ENCODE results near the gene ADGRB2. TPM values are rescaled to one million over a fixed set of nuclear protein-coding genes. Genes with fewer than 3 reads are reported as not detected.

The ADGRB2 gene
- total RNA-seq, 1 donor: 5.8 TPM

GRCh38 chr1:31697369-31697984, 66.7 kb downstream of the ADGRB2 start:
- H3K27ac ChIP-seq (ENCODE audit: low read depth, low read length): no peak overlapping the region
- H3K27me3 ChIP-seq (ENCODE audit: insufficient read depth, low read length): no peaks in the 10 kb centered on the region
- no peak overlapping the region for H3K4me2 ChIP-seq (ENCODE audit: insufficient read depth, low read length)
- H3K79me2 ChIP-seq (ENCODE audit: insufficient read depth, low read length): peaks cover 31% of the 10 kb centered on the region
- H3K9me3 ChIP-seq (ENCODE audit: low read depth, low read length): no peaks in the 10 kb centered on the region
- H4K20me1 ChIP-seq (ENCODE audit: insufficient read depth, low read length): peaks cover 9% of the 10 kb centered on the region
- no peak overlapping the region for H3K4me3 ChIP-seq (ENCODE audit: insufficient read depth, low read length)
- H3K4me1 ChIP-seq (ENCODE audit: insufficient read depth, low read length): peaks cover 28% of the 10 kb centered on the region
- no peak overlapping the region for H2AFZ ChIP-seq (ENCODE audit: low read length)
- H3K36me3 ChIP-seq (ENCODE audit: insufficient read depth, low read length): peaks cover 80% of the 10 kb centered on the region
- peak; percentile 11 for DNase-seq (ENCODE audit: insufficient read length, low spot score, missing footprints)
- TF ChIP-seq, protein P1, sequence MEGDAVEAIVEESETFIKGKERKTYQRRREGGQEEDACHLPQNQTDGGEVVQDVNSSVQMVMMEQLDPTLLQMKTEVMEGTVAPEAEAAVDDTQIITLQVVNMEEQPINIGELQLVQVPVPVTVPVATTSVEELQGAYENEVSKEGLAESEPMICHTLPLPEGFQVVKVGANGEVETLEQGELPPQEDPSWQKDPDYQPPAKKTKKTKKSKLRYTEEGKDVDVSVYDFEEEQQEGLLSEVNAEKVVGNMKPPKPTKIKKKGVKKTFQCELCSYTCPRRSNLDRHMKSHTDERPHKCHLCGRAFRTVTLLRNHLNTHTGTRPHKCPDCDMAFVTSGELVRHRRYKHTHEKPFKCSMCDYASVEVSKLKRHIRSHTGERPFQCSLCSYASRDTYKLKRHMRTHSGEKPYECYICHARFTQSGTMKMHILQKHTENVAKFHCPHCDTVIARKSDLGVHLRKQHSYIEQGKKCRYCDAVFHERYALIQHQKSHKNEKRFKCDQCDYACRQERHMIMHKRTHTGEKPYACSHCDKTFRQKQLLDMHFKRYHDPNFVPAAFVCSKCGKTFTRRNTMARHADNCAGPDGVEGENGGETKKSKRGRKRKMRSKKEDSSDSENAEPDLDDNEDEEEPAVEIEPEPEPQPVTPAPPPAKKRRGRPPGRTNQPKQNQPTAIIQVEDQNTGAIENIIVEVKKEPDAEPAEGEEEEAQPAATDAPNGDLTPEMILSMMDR (IDR thresholded peaks at IDR 0.05; ENCODE audit: extremely low read depth, low read depth, low read length): no peak

DNA sequence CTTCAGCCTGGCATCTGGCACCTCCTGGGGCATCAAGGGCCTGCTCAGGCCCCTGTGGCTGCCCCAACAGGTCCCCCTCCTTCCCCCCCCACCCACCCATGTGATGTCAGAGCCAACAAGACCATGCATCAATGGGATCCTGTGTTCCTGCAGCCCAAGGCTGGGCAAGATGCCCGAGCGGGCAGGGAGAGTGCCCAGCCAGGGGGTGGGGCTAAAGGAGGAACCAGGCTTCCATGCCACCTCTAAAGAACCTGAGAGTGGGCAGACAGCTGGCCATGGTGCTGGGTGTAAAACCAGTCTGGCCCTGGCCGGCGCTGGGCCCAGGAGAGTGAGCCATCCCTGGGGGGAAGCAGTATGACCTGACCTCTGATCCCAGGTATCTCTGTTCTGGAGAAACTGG, 67.9 kb downstream of the ADGRB2 start:
- Histone ChIP-seq H3K4me1 (ENCODE audit: insufficient read depth, low read length) (peaks cover 15% of the 10 kb centered on the region), H3K4me2 (ENCODE audit: insufficient read depth, low read length) (no peak overlapping the region), H3K36me3 (ENCODE audit: insufficient read depth, low read length) (peaks cover 85% of the 10 kb centered on the region), H3K27me3 (ENCODE audit: insufficient read depth, low read length) (no peaks in the 10 kb centered on the region), H4K20me1 (ENCODE audit: insufficient read depth, low read length) (peaks cover 9% of the 10 kb centered on the region), H3K4me3 (ENCODE audit: insufficient read depth, low read length) (no peak overlapping the region), H2AFZ (ENCODE audit: low read length) (no peak overlapping the region), H3K9me3 (ENCODE audit: low read depth, low read length) (no peaks in the 10 kb centered on the region), H3K27ac (ENCODE audit: low read depth, low read length) (no peak overlapping the region), H3K79me2 (ENCODE audit: insufficient read depth, low read length) (peaks cover 23% of the 10 kb centered on the region)
- peak; percentile 57 for DNase-seq (ENCODE audit: insufficient read length, low spot score, missing footprints)
- TF ChIP-seq, protein P1 (IDR thresholded peaks at IDR 0.05; ENCODE audit: extremely low read depth, low read depth, low read length): no peak

GRCh38 chr1:31695327-31695726, 68.8 kb downstream of the ADGRB2 start:
- peaks cover 11% of the 10 kb centered on the region for H3K4me1 ChIP-seq (ENCODE audit: insufficient read depth, low read length)
- no peaks in the 10 kb centered on the region for H3K27me3 ChIP-seq (ENCODE audit: insufficient read depth, low read length)
- DNase-seq (ENCODE audit: insufficient read length, low spot score, missing footprints): peak; percentile 29
- H3K4me2 ChIP-seq (ENCODE audit: insufficient read depth, low read length): no peak overlapping the region
- H3K27ac ChIP-seq (ENCODE audit: low read depth, low read length): no peak overlapping the region
- no peak overlapping the region for H2AFZ ChIP-seq (ENCODE audit: low read length)
- H3K36me3 ChIP-seq (ENCODE audit: insufficient read depth, low read length): peaks cover 89% of the 10 kb centered on the region
- TF ChIP-seq, protein P1 (IDR thresholded peaks at IDR 0.05; ENCODE audit: extremely low read depth, low read depth, low read length): no peak
- peaks cover 9% of the 10 kb centered on the region for H4K20me1 ChIP-seq (ENCODE audit: insufficient read depth, low read length)
- no peaks in the 10 kb centered on the region for H3K9me3 ChIP-seq (ENCODE audit: low read depth, low read length)
- H3K79me2 ChIP-seq (ENCODE audit: insufficient read depth, low read length): peaks cover 23% of the 10 kb centered on the region
- H3K4me3 ChIP-seq (ENCODE audit: insufficient read depth, low read length): no peak overlapping the region

DNA sequence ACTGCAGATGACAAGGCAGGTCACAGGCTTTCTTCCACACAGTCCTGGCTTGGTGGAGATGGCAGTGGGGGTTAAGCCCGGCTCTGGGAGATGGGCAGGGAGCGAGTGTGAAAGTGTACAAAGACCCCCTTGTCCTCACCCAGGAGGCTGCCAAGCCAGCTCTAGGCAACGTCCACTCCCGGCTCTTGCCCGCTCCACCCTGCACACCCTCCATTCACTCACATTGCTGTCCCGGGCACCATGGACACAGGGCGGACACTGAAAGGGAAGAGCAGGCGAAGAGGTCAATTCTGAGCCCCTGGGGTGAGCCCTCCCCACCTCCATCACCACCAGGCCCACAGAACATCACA, 69.2 kb downstream of the ADGRB2 start:
- H3K36me3 ChIP-seq (ENCODE audit: insufficient read depth, low read length): peaks cover 85% of the 10 kb centered on the region

More for the DNA sequence above, 69.2 kb downstream of the ADGRB2 start:
- no peak overlapping the region for H3K27ac ChIP-seq (ENCODE audit: low read depth, low read length)
- no peaks in the 10 kb centered on the region for H3K9me3 ChIP-seq (ENCODE audit: low read depth, low read length)
- TF ChIP-seq, protein P1 (IDR thresholded peaks at IDR 0.05; ENCODE audit: extremely low read depth, low read depth, low read length): no peak
- peak; percentile 25 for DNase-seq (ENCODE audit: insufficient read length, low spot score, missing footprints)
- H3K4me3 ChIP-seq (ENCODE audit: insufficient read depth, low read length): no peak overlapping the region
- no peaks in the 10 kb centered on the region for H3K27me3 ChIP-seq (ENCODE audit: insufficient read depth, low read length)
- peaks cover 11% of the 10 kb centered on the region for H3K4me1 ChIP-seq (ENCODE audit: insufficient read depth, low read length)
- H4K20me1 ChIP-seq (ENCODE audit: insufficient read depth, low read length): peaks cover 9% of the 10 kb centered on the region
- H3K4me2 ChIP-seq (ENCODE audit: insufficient read depth, low read length): no peak overlapping the region
- peaks cover 19% of the 10 kb centered on the region for H3K79me2 ChIP-seq (ENCODE audit: insufficient read depth, low read length)
- H2AFZ ChIP-seq (ENCODE audit: low read length): no peak overlapping the region

All from osteoblast (primary cell).